Right renal pelvis (tissue), 4 donors: ENCODE results near the gene CD74. TPM values are rescaled to one million over a fixed set of nuclear protein-coding genes. Genes with fewer than 3 reads are reported as not detected.

Source experiments
- DNase-seq, 4 donors: peaks; one replicate each; pipeline ENCODE4 v3.0.0-alpha.2; 2013; ENCODE audit warnings: low read depth in 4 of 4, low spot score in 3 of 4, missing footprints in 1 of 4
- polyA plus RNA-seq, 4 donors: library from polyadenylated mRNA; unstranded; fragments of 120-200 nt; gene quantifications; one replicate each; pipeline ENCODE4 v1.2.1, GENCODE V29; 2013; ENCODE audit not compliant: insufficient read length in 4 of 4

CD74 gene
- polyA plus RNA-seq, 4 donors: 288 to 366 (median 315) TPM

GRCh38 chr5:150398722-150399523 lies 13.8 kb downstream of the CD74 start:
- no peak for DNase-seq

GRCh38 chr5:150397782-150398721 lies 14.7 kb downstream of the CD74 start:
- DNase-seq: no peak

- no peak for DNase-seq
Observed at GRCh38 chr5:150397146-150397781, 15.4 kb downstream of the CD74 start.

- DNase-seq: no peak
Observed at GRCh38 chr5:150396267-150396666, 16.4 kb downstream of the CD74 start.

DNA sequence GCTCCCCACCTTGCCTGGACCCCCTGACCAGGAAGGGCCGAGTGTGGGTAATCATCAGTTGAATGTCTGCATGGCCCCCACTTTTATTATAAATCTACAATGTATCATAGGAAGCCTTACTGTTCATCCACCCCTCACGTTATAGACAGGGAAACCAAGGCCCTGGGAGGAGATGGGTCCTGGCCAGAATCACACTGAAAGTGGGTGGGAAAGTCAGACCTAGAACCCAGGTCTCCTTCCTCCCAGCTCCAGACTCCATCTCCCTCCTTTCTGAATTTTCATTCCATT lies 17.1 kb downstream of the CD74 start:
- no peak for DNase-seq

- no peak for DNase-seq
Observed at GRCh38 chr5:150394912-150395687, 17.6 kb downstream of the CD74 start.

GRCh38 chr5:150394131-150394530 lies 18.6 kb downstream of the CD74 start:
- DNase-seq: no peak

- DNase-seq: no peak
Observed at GRCh38 chr5:150393096-150393645, 19.5 kb downstream of the CD74 start.

- no peak for DNase-seq
Observed at GRCh38 chr5:150392680-150393079, 20.0 kb downstream of the CD74 start.

GRCh38 chr5:150391986-150392385 lies 20.7 kb downstream of the CD74 start:
- no peak for DNase-seq

GRCh38 chr5:150391064-150391834 lies 21.5 kb downstream of the CD74 start:
- no peak for DNase-seq

DNA sequence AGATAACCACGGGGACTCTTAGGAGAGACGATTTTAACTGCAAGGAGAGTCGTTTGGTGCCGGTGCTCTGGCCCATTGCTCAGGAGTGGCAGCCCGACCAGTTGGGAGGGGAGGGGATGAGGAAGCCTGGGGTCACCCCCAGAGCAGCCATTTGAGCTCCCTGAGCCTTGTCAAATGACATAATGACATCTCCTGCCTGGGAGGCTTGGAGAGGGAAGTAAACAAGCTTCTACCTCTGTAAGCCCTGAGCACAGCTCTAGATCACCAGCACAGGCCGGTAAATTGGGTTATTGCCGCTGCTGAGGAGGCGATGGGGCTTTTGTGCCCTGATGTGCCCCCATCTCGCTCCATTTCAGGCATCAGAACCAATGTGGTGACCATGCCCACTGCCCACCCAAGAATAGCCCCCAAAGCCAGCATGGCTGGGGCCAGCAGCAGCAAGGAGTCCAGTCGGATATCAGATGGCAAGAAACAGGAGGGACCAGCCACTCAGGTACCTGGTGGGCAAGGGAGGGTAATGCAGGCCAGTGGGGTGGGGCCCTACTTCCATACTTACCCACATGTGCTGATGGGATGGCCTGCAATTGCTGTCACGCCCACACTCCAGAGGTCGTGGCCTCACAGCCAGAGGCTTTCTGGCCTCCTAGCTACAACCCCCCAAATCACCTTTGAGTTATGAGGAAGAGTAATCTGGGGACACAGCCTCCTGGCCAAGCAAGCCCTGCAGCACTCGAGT lies 23.0 kb downstream of the CD74 start:
- no peak for DNase-seq

GRCh38 chr5:150386024-150386855 lies 26.5 kb downstream of the CD74 start:
- no peak for DNase-seq

GRCh38 chr5:150384701-150385100 lies 28.0 kb downstream of the CD74 start:
- no peak for DNase-seq

GRCh38 chr5:150377964-150378694 lies 34.6 kb downstream of the CD74 start:
- no peak for DNase-seq

DNA sequence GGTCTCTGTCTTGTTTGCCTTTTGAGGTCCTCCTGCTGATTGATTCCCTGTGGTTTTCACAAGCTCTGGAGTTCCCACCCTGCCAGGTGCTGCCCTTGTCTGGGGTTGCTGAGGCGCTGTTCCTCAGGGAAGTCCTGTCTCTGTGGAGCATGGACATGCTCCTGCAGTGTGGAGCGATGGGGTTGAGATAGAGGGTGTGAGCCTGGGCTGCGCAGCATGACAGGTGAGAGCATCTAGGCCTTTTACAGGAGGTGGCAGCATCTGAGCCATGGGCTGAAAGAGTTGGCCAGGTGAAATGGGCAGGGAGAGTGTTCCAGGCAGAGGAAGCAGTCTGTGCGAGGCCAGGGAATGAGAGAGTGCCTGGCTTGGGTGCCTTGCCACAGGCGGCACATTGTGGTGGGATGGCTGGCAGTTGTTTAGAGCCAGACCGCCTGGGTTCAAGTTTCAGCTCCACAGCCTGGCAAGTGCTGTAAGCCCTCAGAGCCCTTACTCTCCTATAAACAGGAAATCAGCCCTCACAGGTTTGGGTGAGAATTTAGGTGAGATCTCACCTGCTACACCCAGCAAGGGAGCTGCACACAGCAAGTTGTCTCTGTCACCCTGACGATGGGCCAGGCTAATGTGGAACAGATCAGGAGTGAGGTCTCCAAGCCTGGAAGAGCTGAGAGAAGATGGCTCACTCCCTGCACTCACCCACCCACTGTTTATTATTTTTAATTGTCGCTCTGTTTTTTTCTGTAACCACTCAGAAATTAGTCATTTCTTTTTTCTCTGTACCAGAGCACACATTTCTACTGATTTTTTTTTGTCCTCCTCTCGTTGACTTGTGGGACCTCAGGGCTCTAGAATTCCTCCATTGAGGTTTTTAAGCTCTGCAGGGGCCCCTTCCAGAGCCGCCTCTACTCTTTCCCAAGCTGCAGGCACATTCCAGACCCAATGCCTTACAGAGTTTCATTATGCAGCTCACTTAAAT lies 35.6 kb downstream of the CD74 start:
- no peak for DNase-seq
